ENCODE data around the gene GCK.

DNA sequence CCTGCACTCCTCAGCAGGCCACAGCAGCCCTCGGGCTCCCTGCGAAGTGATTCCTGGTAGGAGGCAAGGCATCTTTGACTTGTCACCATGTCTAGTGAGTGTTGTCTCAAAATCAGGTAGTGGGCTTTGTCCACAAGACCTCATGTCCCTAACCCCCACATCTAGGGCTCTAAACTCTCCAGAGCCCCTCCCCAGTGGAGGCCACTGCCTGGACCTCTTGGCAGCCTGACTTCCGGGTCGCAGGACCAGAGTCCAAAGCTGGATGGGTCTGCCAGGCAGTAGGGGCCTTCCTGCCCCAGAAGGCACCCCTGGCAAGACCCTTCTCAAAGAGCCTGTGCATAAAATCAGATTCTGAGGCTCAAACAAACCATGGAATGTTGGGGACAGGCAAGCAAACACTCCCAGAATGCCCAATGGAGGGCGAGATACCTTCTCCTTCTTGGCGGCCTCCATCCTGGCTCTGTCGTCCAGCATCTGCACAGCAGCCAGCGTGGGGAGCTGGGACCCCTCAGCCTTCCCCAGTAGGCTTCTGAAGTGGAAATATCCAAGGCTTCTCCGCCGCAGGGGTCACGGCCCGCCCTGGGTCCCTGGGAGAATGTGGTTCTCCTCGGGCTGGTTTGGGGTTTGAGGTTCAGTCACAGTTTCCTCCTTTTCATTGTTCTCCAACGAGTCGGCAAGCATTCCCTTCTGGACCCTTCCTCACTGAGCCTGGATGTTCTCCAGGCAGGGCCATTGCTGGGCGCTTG is 586 bp downstream of the GCK start:
- TF ChIP-seq, protein P1, sequence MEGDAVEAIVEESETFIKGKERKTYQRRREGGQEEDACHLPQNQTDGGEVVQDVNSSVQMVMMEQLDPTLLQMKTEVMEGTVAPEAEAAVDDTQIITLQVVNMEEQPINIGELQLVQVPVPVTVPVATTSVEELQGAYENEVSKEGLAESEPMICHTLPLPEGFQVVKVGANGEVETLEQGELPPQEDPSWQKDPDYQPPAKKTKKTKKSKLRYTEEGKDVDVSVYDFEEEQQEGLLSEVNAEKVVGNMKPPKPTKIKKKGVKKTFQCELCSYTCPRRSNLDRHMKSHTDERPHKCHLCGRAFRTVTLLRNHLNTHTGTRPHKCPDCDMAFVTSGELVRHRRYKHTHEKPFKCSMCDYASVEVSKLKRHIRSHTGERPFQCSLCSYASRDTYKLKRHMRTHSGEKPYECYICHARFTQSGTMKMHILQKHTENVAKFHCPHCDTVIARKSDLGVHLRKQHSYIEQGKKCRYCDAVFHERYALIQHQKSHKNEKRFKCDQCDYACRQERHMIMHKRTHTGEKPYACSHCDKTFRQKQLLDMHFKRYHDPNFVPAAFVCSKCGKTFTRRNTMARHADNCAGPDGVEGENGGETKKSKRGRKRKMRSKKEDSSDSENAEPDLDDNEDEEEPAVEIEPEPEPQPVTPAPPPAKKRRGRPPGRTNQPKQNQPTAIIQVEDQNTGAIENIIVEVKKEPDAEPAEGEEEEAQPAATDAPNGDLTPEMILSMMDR (IDR thresholded peaks at IDR 0.05; ENCODE audit: poor library complexity) = no peak
- no peak for TF ChIP-seq EZH2phosphoT487 (IDR thresholded peaks at IDR 0.05; ENCODE audit: low read depth, severe bottlenecking, unreplicated experiment)
- TF ChIP-seq EZH2 (IDR thresholded peaks at IDR 0.05; ENCODE audit: borderline replicate concordance) = no peak
